ENCODE results near the gene LCN15.
"Not testable (repeated sequence)": the region's sequence is repeated elsewhere in the genome, so short reads cannot be mapped to it uniquely, and the experiment has no call there.

LCN15 gene

DNA sequence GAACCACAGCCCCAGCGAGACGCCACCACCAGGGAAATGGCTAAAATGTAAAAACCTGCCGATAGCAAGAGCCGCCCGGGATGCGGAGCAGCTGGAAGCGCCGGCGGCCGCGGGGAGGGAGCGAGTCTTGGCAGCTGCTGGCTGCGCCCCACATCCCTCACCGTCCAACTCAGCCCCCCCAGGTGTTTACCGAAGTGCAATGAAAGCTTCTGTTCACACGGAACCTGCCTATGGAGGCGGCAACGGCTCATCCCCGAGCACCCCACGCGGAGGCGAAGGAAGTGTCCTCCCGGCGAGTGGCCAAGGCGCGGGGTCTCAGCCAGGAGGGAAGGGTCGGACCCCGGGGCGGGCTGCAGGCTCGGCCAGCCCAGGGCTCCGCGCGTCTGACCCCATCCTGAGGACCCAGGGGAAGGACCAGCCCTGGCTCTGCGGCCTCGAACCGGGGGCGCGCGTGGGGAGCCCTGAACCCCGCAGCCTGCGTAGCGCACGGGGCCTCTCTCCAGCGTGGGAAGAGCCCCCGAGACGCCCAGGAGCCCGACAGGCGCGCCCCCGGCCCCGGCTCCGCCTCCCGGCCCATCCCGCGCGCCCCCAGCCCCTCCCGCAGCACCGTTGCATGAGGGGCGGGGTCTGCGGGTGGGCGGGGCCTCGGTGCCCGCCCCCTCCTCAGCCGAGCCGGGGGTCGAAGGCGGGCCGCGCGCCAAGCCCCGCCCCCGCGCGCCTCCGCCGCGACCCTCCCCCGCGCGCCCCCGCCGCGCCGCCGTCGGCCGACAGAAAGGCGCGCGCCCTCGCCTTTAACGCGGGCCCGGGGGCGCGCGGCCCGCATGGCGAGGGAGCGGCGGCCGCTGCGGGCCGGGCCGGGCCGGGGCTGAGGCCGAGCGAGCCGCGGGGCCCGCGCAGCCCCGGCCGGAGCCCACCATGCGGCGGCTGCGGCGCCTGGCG is 52.3 kb downstream of the LCN15 start, which contains the start of gene DIPK1B:
Gene DIPK1B, plus strand, starts transcription at position 822 of the 939 bp plus-strand sequence. Its CDS starts 94 bp downstream, at position 916.
- 0 out of 2 replicates have a peak, but pooled peaks have one; percentile 3 for TF ChIP-seq ZNF335 (tag by site-specific recombination; conservative IDR thresholded peaks at IDR 0.05)
- TF ChIP-seq YY1 (tag by site-specific recombination; IDR thresholded peaks at IDR 0.05) = no peak
- TF ChIP-seq MEIS1 (CRISPR knock-in tag; IDR thresholded peaks at IDR 0.05; ENCODE audit: borderline replicate concordance) = no peak
- TF ChIP-seq ZFHX2 (tag by site-specific recombination; conservative IDR thresholded peaks at IDR 0.05) = peak; percentile 68
- peak; percentile 26; the same call in 1 of the 2 replicates for TF ChIP-seq GLIS2 (tag by site-specific recombination; IDR thresholded peaks at IDR 0.05)
- no peak for TF ChIP-seq ZNF600 (tag by site-specific recombination; IDR thresholded peaks at IDR 0.05)
- TF ChIP-seq ZNF114 (tag by site-specific recombination; IDR thresholded peaks at IDR 0.05) = no peak
- no peak for TF ChIP-seq ZNF660 (tag by site-specific recombination; IDR thresholded peaks at IDR 0.05)
- TF ChIP-seq, protein P1, sequence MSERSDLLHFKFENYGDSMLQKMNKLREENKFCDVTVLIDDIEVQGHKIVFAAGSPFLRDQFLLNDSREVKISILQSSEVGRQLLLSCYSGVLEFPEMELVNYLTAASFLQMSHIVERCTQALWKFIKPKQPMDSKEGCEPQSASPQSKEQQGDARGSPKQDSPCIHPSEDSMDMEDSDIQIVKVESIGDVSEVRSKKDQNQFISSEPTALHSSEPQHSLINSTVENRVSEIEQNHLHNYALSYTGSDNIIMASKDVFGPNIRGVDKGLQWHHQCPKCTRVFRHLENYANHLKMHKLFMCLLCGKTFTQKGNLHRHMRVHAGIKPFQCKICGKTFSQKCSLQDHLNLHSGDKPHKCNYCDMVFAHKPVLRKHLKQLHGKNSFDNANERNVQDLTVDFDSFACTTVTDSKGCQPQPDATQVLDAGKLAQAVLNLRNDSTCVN (tag by site-specific recombination; optimal IDR thresholded peaks at IDR 0.05) = peak; percentile 29
- H3K36me3 ChIP-seq (ENCODE audit: control insufficient read depth in 2 of 2, insufficient read depth in 1 of 2, low read length in 2 of 2) = peaks cover 0 to 22% of the 10 kb centered on the region in 2 experiments; a peak in 2 of 3 replicates
- peak within 1 kb of the TSS; percentile 80 for H3K27ac ChIP-seq (ENCODE audit: extremely low read depth, low read depth, low read length)
- no peaks in the 10 kb centered on the region for H3K4me1 ChIP-seq (ENCODE audit: control insufficient read depth, insufficient read depth, low read length)
- ChIA-PET CTCF (interaction anchor here (1.6 kb wide), 1 partner anchor 26 kb away, joined by 6 read pairs; no protein-coding TSS in a partner anchor), POLR2A (interaction anchor here (0.7 to 6.4 kb wide), 3 partner anchors 11 to 703 kb away, joined by 8 to 79 read pairs (median 25); no protein-coding TSS in a partner anchor)
- peak within 1 kb of the TSS; percentile 70 for H3K4me3 ChIP-seq (ENCODE audit: low read depth, low read length)
- no peaks in the 10 kb centered on the region for H3K9me3 ChIP-seq (ENCODE audit: control insufficient read depth, insufficient read depth, low read depth, low read length)

DNA sequence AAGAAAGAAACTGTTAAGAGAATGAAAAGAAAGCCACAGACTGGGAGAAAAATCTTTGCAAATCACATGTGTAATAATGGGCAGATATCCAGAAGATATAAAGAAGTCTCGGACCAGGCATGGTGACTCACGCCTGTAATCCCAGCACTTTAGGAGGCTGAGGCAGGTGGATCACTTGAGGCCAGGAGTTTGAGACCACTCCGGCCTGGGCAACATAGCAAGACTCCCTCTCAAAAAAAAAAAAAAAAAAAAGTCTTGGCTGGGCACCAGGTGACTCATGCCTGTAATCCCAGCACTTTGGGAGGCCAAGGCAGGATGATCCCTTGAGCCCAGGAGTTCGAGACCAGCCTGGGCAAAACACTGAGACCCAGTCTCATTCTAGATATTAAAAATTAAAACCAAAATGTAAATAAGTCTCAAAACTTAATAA is 53.1 kb downstream of the LCN15 start:
- not testable (repeated sequence) for H3K27ac ChIP-seq (ENCODE audit: extremely low read depth, low read depth, low read length); H3K4me3 ChIP-seq (ENCODE audit: low read depth, low read length); H3K4me1 ChIP-seq (ENCODE audit: control insufficient read depth, insufficient read depth, low read length); H3K9me3 ChIP-seq (ENCODE audit: control insufficient read depth, insufficient read depth, low read depth, low read length)
- peaks cover 0 to 19% of the 10 kb centered on the region in 2 experiments; a peak in 2 of 3 replicates for H3K36me3 ChIP-seq (ENCODE audit: control insufficient read depth in 2 of 2, insufficient read depth in 1 of 2, low read length in 2 of 2)
- POLR2A ChIA-PET = interaction anchor here (6.4 kb wide), 1 partner anchor 17 kb away, joined by 79 read pairs; no protein-coding TSS in a partner anchor
- CTCF ChIA-PET = interaction anchor here (0.6 kb wide), 1 partner anchor 14 kb away, joined by 3 read pairs; no protein-coding TSS in a partner anchor
- TF ChIP-seq ZNF639 (tag by site-specific recombination; IDR thresholded peaks at IDR 0.05) (peak; percentile 84; the same call in 1 of the 2 replicates), ZNF366 (tag by site-specific recombination; conservative IDR thresholded peaks at IDR 0.05) (peak; percentile 45; the same call in 1 of the 2 replicates), ZNF391 (tag by site-specific recombination; IDR thresholded peaks at IDR 0.05; ENCODE audit: borderline replicate concordance, low read depth) (0 out of 2 replicates have a peak, but pooled peaks have one; percentile 30), ZBTB17 (tag by site-specific recombination; IDR thresholded peaks at IDR 0.05) (peak; percentile 64), ZNF2 (tag by site-specific recombination; IDR thresholded peaks at IDR 0.05) (peak; percentile 46; the same call in 1 of the 2 replicates), BCL11B (tag by site-specific recombination; IDR thresholded peaks at IDR 0.05; ENCODE audit: low read depth) (0 out of 2 replicates have a peak, but pooled peaks have one; percentile 29), ZNF629 (tag by site-specific recombination; IDR thresholded peaks at IDR 0.05) (peak; percentile 76; the same call in 1 of the 2 replicates), HIC1 (tag by site-specific recombination; IDR thresholded peaks at IDR 0.05) (peak; percentile 59; the same call in 1 of the 2 replicates), GFI1B (tag by site-specific recombination; IDR thresholded peaks at IDR 0.05) (0 out of 2 replicates have a peak, but pooled peaks have one; percentile 15), ZNF843 (tag by site-specific recombination; IDR thresholded peaks at IDR 0.05) (0 out of 2 replicates have a peak, but pooled peaks have one; percentile 25), ZNF580 (tag by site-specific recombination; IDR thresholded peaks at IDR 0.05) (peak; percentile 76), ZNF24 (tag by site-specific recombination; IDR thresholded peaks at IDR 0.05) (0 out of 2 replicates have a peak, but pooled peaks have one; percentile 39), ZNF76 (tag by site-specific recombination; IDR thresholded peaks at IDR 0.05; ENCODE audit: borderline replicate concordance, low read depth) (peak; percentile 22; the same call in 1 of the 2 replicates), ZBTB10 (tag by site-specific recombination; IDR thresholded peaks at IDR 0.05) (peak; percentile 47; the same call in 1 of the 2 replicates), ZEB2 (tag by site-specific recombination; IDR thresholded peaks at IDR 0.05) (peak; percentile 75; the same call in 1 of the 2 replicates)

Data from HEK293 (cell line).